HG03521 (cell line): ENCODE data around the gene SMIM17.
"Not testable (repeated sequence)": the region's sequence is repeated elsewhere in the genome, so short reads cannot be mapped to it uniquely, and the experiment has no call there.

Source experiments
- ATAC-seq: cut with Tn5 transposase; IDR thresholded peaks from one replicate; pipeline ENCODE4 v1.9.1; 2021; ENCODE audit warnings: mild to moderate bottlenecking, moderate library complexity; ENCODE audit not compliant: unreplicated experiment

SMIM17 gene

DNA sequence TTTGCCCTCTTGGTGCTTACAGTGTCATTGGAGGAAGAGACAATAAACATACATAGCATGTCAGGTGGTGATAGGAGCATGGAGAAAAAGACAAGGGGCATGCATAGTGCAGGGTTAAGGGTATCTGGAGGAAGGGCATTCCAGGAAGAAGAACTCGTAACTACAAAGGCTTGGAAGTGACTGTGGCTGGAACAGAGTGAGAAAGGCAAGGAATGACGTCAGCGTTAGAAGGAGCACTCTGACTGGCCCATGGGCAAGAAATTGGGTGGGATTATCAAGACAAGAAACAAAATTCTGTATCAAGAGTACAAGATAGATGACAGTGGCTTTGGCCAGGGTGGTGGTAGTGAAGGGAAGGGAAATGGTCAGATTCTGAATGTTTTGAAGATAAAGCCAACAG, 11.2 kb downstream of the SMIM17 start:
- no peak for ATAC-seq

DNA sequence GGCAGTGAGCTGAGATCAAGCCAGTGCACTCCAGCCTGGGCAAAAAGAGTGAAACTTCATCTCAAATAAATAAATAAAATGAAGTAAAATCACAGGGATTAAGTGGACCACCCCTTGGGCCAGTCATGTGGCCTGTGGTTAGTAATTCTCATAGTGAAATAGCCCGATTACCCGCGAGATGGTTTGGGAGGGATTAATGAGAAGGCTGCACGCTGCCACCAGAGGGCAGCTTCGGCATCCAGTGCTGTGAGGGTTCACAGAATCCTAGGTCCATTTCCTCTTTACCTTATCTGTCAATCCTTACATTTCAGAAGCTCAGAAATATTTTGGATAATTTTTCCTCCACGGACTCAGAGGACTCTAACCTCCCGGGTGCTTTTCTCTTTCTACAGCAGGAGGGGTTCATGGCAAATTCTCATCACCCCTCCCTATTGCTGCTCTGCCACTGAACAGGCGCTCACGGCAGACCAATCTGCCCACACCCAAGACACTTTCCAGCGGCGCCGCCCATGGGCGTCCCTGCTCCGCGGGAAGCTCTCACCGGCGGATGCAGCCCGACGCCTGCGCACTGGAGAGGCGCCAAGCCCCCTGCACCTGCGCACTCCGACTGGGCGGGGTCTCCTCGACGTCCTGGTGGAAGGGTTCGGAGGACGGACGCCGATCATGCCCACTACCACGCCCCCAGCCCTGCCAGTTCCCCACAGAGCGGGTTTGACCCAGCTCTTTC, 17.6 kb downstream of the SMIM17 start:
- no peak for ATAC-seq

DNA sequence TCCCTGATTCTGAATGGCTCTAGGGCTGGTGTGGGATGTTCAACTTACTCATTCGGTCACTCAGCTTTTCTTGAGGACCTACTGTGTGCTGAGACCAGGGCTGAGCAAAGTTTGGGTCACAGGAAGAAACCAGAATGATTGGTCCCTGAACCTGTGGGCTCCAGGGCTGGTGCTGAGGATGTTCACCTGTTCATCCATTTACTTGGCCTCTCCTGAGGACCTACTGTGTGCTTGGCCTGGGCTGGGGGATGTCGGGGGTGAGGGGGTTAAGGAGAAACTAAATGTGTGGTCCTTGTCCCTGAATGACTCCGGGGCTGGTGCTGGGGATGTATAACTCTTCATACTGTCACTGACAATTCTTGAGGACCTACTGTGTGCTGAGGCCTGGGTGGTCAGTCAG, 18.3 kb downstream of the SMIM17 start:
- no peak for ATAC-seq

DNA sequence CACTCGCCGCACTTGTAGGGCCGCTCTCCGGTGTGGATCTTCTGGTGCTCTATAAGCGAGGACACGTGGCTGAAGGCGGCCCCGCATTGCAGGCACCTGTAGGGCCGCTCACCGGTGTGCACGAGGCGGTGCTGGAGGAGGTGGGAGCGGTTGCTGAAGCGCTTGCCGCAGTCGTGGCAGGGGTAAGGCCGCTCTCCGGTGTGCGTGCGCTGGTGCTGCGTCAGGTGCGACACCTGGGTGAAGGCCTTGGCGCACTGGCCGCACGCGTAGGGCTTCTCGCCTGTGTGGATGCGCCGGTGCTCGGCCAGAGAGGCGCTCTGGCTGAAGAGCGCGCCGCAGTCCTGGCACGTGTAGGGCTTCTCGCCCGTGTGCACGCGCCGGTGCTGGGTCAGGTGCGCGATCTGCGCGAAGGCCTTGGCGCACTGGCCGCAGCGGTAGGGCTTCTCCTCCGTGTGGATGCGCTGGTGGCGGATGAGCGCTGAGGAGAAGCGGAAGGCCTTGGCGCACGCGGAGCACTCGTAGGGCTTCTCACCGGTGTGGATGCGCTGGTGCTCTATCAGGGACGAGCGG, 21.1 kb downstream of the SMIM17 start:
- no peak for ATAC-seq

DNA sequence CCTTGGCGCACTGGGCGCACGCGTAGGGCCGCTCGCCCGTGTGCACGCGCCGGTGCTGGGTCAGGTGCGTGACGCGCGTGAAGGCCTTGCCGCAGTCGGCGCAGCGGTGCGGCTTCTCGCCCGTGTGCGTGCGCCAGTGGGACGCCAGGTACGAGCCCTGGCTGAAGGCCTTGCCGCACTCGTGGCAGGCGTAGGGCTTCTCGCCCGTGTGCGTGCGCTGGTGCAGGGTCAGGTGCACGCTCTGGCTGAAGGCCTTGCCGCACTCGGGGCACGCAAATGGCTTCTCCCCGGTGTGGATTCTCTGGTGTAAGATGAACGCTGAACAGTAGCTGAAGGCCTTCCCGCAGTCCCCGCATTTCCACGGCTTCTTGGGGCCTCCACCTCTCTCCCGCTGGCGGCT, 21.6 kb downstream of the SMIM17 start:
- no peak for ATAC-seq

DNA sequence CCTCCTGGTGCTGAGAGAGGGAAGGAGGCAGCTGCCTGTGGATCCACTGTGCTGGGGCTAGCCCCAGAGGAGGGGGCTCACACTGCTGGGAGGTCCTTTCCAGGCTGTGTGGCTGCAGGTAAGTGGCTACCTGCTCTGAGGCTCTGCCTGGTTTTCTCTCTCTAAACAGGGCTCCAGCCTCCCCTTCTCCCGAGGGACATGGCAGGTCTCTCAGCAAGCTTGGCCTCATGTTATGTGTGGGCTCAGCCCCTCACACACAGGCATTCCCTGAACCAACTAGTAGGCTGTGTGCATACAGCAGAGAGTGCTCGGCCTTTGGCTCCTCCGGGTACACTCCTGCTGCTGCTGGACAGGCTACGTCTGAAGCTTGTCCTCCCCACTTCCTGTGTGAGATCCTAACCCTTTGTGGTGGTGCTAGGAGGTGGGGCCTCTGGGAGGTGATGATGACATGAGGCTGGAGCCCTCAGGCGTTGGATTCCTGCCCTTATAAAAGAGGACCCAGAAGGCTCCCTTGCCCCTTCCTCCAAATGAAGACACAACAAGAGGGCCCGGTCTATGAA, 24.4 kb downstream of the SMIM17 start:
- no peak for ATAC-seq

DNA sequence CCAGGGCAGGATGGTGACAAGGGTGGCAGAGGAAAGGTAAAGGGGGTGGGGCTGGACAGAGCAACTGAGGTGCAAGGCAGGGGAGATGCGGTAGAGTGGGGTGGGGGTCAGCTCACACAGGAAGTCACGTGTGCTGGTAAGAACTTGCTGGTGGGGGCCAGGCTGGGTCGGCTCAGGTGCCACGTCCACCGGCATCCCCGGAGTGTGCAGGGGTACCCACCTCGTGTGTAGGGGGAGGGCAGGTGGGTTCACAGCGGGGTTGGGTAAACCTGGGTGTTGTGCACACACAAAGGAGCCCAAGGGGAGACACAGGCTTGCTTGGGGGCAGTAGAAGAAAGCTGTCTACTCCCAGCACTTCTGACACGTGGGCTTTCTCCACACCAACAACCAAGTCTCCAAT, 25.7 kb downstream of the SMIM17 start:
- no peak for ATAC-seq

DNA sequence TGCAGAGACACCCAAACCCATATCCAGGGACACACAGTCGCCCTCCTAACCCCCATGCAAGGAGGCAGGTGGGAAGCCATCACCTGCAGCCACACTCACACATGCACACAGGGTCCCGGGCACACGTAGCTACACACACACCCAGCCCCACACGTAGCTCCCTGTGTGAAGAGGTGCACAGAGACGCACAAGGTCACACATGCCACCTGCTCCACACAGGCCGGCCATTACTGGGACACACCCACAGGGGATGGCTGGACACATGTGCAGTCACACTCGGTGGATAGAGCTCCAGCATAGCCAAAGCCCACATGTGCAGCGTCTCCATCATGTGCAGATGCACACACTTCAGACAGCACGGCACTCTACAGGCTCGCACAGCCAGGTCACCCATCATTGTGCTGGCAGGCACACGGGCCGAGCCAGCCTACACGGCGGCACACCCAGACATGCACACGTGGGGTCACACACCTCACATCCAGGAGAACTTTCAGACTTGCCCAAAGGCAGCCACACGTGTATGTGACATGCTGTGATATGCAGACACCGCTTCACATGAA, 27.5 kb downstream of the SMIM17 start:
- ATAC-seq, result no peak

DNA sequence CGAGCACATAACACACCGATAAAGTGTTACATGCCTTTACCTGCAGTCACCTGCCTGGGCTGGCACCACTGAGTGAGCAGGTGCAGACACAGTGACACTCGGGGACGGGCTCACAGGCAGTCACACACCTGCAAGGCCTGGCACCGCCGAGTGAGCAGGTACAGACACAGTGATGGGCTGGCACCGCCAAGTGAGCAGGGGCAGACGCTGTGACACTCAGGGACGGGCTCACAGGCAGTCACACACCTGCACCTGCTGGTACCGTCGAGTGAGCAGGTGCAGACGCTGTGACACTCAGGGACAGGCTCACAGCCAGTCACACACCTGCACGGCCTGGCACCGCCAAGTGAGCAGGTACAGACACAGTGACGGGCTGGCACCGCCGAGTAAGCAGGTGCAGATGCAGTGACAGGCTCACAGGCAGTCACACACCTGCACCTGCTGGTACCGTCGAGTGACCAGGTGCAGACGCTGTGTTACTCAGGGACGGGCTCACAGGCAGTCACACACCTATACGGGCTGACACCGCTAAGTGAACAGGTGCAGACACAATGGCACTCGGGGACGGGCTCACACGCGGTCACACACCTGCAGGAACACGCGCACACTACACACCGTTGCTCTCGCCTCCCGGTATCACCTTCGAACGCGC, 28.1 kb downstream of the SMIM17 start:
- ATAC-seq, result no peak

DNA sequence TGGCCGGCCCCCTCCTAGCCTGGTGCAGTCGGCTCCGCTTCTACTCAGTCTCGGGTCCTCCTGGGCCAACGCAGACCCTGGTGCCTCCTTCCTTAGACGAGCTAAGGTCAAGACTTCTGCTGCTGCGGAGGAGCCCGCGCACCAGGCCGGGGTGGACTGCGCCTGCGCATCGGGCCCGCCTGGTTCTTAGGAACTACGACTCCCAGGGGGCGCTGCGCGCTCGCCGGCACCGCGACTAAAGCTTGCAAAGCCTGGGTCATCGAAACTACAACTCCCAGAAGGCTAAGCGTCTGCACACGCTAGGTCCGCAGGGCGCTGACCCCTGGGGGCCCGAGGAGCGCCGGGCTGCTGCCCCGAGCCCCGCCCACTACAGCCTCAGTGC, 28.6 kb downstream of the SMIM17 start, which contains the start of gene ZNF835:
Gene ZNF835, minus strand, starts transcription at position 145 of the 382 bp plus-strand sequence. CDS start 6,559 bp downstream, outside the sequence.
- ATAC-seq, result no peak

DNA sequence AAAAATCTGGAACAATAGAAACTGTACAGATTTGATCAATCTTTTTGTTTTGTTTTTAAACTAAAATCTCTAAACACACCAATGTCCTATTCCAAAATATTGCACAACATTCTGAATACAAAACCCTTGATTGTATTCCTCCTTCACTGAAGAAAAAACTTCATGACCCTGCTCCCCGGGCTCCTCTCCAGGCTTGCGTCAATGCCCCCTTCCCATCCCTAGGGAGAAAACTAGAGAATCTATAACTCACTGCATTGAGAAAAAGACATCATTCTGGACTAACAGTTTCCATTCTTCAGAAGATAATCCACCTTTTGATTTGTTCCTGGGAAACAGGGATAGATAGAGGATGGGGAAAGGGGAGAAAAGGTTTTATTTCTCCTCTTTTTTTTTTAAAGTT, 29.7 kb downstream of the SMIM17 start:
- ATAC-seq, result not testable (repeated sequence)

DNA sequence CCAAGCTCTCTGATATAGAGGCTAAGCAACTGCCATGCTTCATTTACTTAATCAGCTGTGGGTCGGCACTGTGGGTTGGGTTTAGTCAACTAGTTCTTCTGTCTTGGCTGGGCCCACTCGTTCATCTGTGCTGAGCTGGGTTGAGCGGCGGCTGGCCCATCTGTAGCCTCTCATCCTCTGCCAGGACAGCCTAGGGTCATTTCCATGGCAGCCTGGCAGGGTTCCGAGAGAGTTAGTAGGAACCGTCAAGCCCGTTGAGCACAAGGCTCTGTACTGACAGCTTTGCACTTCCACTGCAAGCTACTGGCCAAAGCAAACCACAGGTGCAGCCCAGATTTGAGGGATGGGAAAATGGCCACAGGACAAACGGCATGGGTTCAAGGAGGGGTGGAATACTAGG, 35.2 kb downstream of the SMIM17 start:
- ATAC-seq, result no peak

DNA sequence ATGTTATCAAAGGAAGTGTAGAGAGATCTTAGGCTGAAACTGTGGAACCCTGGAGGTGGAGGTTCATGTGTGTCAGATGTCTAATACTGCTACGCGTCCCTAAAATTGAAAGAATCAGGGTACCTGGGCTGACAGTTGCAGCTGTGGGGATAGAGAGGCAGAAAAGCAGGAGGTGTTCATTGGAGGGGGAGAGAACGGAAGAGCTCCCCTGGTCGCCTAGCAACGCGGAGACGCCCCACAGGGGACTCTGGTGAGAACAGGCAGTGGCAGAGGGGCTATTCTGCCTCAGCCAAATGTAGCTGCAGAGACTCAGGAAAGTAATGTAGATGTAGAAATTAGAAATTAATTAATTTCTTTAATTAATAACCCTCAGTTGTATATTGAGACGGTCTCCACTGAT, 38.7 kb downstream of the SMIM17 start:
- ATAC-seq, result no peak

DNA sequence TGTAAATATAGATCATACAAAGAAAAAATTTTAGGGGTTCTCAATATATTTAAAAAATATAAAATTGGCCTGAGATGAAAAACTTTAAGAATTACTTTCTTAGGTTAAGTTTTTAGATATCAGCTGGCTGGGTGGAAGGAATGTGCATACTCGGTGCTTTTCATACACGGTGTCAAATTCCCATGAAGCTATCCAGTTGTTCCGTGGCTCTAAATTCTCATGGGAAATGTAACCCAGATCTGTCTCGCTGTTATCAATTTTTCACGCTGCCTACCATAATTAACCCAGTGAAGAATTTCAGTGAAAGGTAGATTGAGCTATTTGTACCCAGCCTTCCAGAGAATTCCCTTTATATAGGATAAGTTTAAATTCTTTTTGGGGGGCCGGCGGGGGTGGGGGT, 40.2 kb downstream of the SMIM17 start:
- ATAC-seq, result no peak

DNA sequence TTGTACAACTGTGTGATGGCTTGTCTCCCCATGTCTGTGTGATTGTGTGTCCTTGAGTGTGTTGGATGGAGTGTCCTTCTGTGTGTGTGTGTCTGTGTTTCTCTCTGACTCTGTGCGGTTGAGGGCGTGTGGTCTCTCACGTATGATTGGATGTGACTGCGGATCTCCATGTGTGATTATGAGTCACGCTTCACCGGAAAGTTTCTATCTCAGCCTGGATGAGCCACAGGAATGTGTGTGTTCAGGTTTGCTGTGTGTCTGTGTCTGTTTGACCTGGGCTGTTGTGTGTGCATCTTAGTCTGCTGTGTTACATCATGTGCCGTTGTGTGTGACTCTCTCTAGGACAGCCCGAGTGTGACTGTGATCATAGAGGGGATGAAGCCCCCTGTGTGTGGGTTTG, 44.1 kb downstream of the SMIM17 start:
- ATAC-seq, result no peak

DNA sequence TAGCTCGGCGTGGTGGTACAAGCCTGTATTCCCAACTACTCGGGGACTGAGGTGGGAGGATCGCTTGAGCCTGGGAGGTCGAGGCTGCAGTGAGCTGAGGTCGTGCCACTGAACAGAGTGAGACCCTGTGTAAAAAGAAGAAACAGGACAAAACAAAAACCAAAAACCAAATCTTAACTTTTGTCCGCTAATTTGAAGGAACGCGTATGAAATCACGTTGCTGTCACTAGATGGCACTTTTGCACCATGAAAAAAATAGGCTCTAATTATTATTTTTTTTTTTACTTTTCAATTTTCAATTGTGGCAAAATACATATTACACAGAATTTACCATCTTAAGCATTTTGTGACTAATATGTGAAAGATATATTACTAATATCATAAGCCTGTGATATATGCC, 46.2 kb downstream of the SMIM17 start:
- no peak for ATAC-seq

DNA sequence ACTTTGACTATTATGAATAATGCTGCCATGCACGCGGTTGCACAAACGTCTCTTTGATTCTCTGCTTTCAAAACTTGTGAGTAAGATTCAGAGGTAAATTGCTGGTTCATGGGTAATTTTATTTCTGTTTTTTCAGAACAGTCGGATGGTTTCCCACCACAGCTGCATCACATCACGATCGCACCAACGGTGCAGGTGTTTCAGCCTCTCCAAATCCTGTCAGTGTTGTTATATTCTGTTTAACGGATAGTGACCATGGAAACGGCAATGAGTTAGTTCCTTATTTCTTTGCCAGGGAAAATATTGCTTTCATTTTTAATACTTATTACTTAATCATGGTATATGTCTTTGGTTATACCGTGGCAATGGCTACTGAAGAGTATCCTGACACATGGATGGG, 47.7 kb downstream of the SMIM17 start:
- no peak for ATAC-seq

DNA sequence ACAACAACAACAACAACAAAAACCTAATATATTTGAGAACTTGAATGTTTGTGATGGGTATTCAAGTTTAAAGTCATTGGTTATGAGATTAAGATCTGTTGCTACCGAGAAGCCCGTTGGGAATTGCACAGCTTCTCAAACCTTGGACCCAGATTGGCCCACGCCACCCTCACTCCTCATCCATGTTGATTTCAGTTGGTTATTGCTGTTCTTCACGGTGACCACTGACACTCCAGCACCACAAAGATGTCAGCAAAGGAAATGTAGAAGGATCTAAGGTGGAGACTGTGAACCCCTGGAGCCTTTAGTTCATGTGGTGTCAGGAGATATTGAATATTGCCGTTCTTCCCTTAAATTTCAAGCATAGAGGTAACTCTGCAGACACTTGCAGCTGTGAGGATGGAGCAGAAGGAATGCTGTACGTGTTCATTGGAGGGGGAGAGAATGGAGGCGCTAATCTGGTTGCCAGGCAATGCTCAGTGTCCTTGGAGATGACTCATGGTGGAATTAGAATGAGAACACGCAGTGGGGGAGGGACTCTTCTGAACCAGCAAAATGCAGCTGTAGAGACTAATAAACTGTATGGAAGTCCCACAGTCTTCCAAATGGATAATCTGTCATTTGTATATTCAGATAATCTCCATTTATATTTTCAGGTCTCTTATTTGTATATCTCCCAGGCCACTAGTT, 49.4 kb downstream of the SMIM17 start:
- ATAC-seq, result no peak

DNA sequence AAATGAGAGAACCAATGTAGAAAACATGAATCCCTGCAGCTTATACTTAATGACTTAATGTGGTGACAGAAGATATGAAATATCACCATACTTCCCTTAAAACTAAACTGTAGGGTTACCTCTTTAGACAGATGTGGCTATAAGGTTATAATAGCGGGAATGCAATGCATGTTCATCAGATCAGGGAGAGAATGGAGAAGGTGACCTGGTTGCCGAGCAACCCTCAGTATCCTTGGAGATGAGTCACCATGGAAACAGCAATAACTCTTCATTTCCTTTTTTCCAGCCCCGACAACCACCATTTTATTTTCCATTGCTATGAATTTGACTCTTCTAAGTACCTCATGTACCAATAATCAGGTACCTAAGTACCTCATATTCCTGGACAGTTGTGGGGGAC, 56.6 kb downstream of the SMIM17 start:
- ATAC-seq, result no peak

DNA sequence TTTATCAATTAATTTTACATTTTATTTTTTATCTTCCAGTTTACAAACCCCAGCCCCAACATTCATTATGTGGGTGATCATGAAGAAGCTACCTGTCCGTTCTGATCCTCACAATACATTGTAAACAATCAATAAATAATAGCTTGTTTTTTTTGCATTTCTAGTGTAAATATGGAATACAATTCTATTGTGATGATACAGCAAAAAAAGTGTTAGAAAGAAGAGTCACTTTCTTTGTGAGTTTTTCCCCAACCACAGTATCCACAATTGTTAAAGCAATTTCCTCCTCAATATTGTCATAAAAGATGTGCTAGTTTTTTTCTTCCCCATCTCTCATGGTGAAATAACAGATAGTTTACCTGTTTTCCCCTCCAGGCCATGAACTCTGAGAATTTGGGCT, 58.9 kb downstream of the SMIM17 start:
- ATAC-seq, result no peak

DNA sequence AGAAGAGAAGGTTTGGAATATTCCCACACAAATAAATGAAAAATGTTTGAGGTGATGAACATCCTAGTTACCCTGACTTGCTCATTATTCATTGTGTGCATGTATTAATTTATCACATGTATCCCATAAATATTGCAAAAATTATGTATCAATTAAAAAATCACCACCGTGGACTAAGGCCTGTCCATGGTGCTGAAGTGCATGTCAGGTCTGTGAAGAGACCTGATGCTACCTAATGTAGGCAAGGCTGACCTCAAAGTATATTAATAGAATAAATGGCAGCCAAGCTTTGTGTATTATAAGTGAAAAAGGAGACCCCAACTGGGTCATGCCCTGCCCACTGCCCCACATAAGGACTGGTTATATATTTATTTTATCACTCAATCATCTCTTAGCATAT, 63.0 kb downstream of the SMIM17 start:
- ATAC-seq, result no peak
